Nephron progenitor cell (in vitro differentiated cells): Measurements from ENCODE around the gene PTPRD.

ENCODE experiments used
- DNase-seq: peaks from one replicate; pipeline ENCODE4 v3.0.0; 2021
- H3K27ac Mint-ChIP-seq: 2 replicates; pipeline ENCODE4 v1.8.0; 2021; ENCODE audit warnings: mild to moderate bottlenecking, moderate library complexity, mixed read lengths
- H3K27me3 Mint-ChIP-seq: 2 replicates; pipeline ENCODE4 v1.8.0; 2021; ENCODE audit warnings: mild to moderate bottlenecking, low read depth, mixed read lengths; ENCODE audit not compliant: poor library complexity
- H3K36me3 Mint-ChIP-seq: 2 replicates; pipeline ENCODE4 v1.8.0; 2021; ENCODE audit warnings: low read depth, mixed read lengths
- H3K4me1 Mint-ChIP-seq: 2 replicates; pipeline ENCODE4 v1.8.0; 2021; ENCODE audit warnings: mixed read lengths
- H3K4me3 Mint-ChIP-seq: 2 replicates; pipeline ENCODE4 v1.8.0; 2021; ENCODE audit warnings: mild to moderate bottlenecking, moderate library complexity, mixed read lengths
- H3K9me3 Mint-ChIP-seq: 2 replicates; pipeline ENCODE4 v1.8.0; 2021; ENCODE audit warnings: mild to moderate bottlenecking, moderate library complexity, mixed read lengths
- CTCF ChIP-seq: fragments of 200-600 bp; sonication (generic); IDR thresholded peaks from 2 replicates; pipeline ENCODE4 v1.5.0; 2021; ENCODE audit warnings: antibody characterized with exemption

Gene PTPRD

GRCh38 chr9:8382266-8382665 is 2230.5 kb downstream of the PTPRD start:
- TF ChIP-seq CTCF: no peak
- Mint-ChIP-seq H3K27me3 (no peaks in the 10 kb centered on the region), H3K27ac (peak overlapping the region; percentile 95), H3K4me1 (peaks cover 43% of the 10 kb centered on the region), H3K4me3 (no peak overlapping the region), H3K9me3 (no peaks in the 10 kb centered on the region), H3K36me3 (peaks cover 46% of the 10 kb centered on the region)
- DNase-seq: no peak

GRCh38 chr9:8381601-8382000 is 2231.2 kb downstream of the PTPRD start:
- Mint-ChIP-seq H3K27me3 (no peaks in the 10 kb centered on the region), H3K4me3 (no peak overlapping the region), H3K4me1 (peaks cover 43% of the 10 kb centered on the region), H3K9me3 (no peaks in the 10 kb centered on the region), H3K36me3 (peaks cover 40% of the 10 kb centered on the region), H3K27ac (peak overlapping the region; percentile 95)
- TF ChIP-seq CTCF: no peak
- DNase-seq: no peak

- Mint-ChIP-seq H3K27me3 (no peaks in the 10 kb centered on the region), H3K4me1 (peaks cover 18% of the 10 kb centered on the region), H3K4me3 (no peak overlapping the region), H3K27ac (no peak overlapping the region), H3K36me3 (peaks cover 54% of the 10 kb centered on the region), H3K9me3 (no peaks in the 10 kb centered on the region)
- DNase-seq: no peak
- TF ChIP-seq CTCF: no peak
Measured at GRCh38 chr9:8374471-8374870, 2238.3 kb downstream of the PTPRD start.

- DNase-seq: no peak
- no peak overlapping the region for H3K4me3 Mint-ChIP-seq
- H3K36me3 Mint-ChIP-seq: peaks cover 69% of the 10 kb centered on the region
- H3K4me1 Mint-ChIP-seq: peaks cover 12% of the 10 kb centered on the region
- no peaks in the 10 kb centered on the region for H3K9me3 Mint-ChIP-seq
- H3K27me3 Mint-ChIP-seq: no peaks in the 10 kb centered on the region
- TF ChIP-seq CTCF: no peak
- no peak overlapping the region for H3K27ac Mint-ChIP-seq
Measured at GRCh38 chr9:8371686-8372085, 2241.1 kb downstream of the PTPRD start.

- TF ChIP-seq CTCF: no peak
- Mint-ChIP-seq H3K27ac (peak overlapping the region; percentile 20), H3K36me3 (peaks cover 60% of the 10 kb centered on the region), H3K27me3 (no peaks in the 10 kb centered on the region), H3K4me1 (peaks cover 9% of the 10 kb centered on the region), H3K4me3 (no peak overlapping the region), H3K9me3 (no peaks in the 10 kb centered on the region)
- DNase-seq: no peak
Measured at GRCh38 chr9:8366161-8366926, 2246.5 kb downstream of the PTPRD start.
